HEK293 (cell line): ENCODE measurements around the gene FMN1.

Source experiments
- CTCF ChIA-PET: fragments of 350-600 bp; formaldehyde crosslinking; extraction: SDS; loops from one replicate; lab custom pipeline; 2021; ENCODE audit warnings: antibody characterized with exemption; lab: Yijun Ruan, JAX
- POLR2A ChIA-PET: fragments of 300-600 bp; formaldehyde crosslinking; extraction: SDS; loops from one replicate; lab custom pipeline; 2020; ENCODE audit warnings: antibody characterized with exemption, inconsistent platforms; lab: Yijun Ruan, JAX
- H3K27ac ChIP-seq: fragments of 200-500 bp; sonication (Bioruptor generic); 2 replicates; pipeline ENCODE4 v1.5.1; 2014; ENCODE audit warnings: low read depth, low read length, control low read depth, inconsistent platforms; ENCODE audit errors: extremely low read depth
- H3K36me3 ChIP-seq, 2 experiments: fragments of 200-500 bp in 1 of 2; sonication (Bioruptor generic) in 1 of 2; 1 replicate in 1 of 2; 2 replicates in 1 of 2; pipeline ENCODE4 v1.5.1; 2014 to 2017; ENCODE audit warnings: inconsistent platforms in 2 of 2, low read length in 2 of 2; ENCODE audit not compliant: control insufficient read depth in 2 of 2, insufficient read depth in 1 of 2
- H3K4me1 ChIP-seq: fragments of 200-500 bp; sonication (Bioruptor generic); 2 replicates; pipeline ENCODE4 v1.5.1; 2014; ENCODE audit warnings: mild to moderate bottlenecking, low read length, inconsistent platforms; ENCODE audit not compliant: control insufficient read depth, insufficient read depth
- H3K4me3 ChIP-seq: 2 replicates; pipeline ENCODE4 v1.5.1; 2011; ENCODE audit warnings: low read depth, mild to moderate bottlenecking, control low read depth, low read length, moderate library complexity
- H3K9me3 ChIP-seq: fragments of 200-500 bp; sonication (Bioruptor generic); 2 replicates; pipeline ENCODE4 v1.5.1; 2014; ENCODE audit warnings: low read depth, low read length, inconsistent platforms; ENCODE audit not compliant: control insufficient read depth, insufficient read depth
- IKZF3 ChIP-seq: fragments of 450-650 bp; IDR thresholded peaks from 2 replicates; pipeline ENCODE4 v1.5.0; 2018; ENCODE audit warnings: missing biosample characterization, mild to moderate bottlenecking, missing genetic modification characterization, moderate library complexity
- MYNN ChIP-seq: fragments of 450-650 bp; formaldehyde crosslinking; IDR thresholded peaks from 2 replicates; pipeline ENCODE4 v1.5.1; 2016; ENCODE audit warnings: missing biosample characterization, missing genetic modification characterization, borderline replicate concordance
- PRDM1 ChIP-seq: fragments of 450-650 bp; formaldehyde crosslinking; IDR thresholded peaks from 2 replicates; pipeline ENCODE4; 2016; ENCODE audit warnings: missing biosample characterization, missing genetic modification characterization
- PRDM10 ChIP-seq: fragments of 450-650 bp; formaldehyde crosslinking; IDR thresholded peaks from 2 replicates; pipeline ENCODE4 v1.5.1; 2016; ENCODE audit warnings: missing biosample characterization, missing genetic modification characterization
- SP3 ChIP-seq: fragments of 450-650 bp; formaldehyde crosslinking; IDR thresholded peaks from 2 replicates; pipeline ENCODE4 v1.5.1; 2016; ENCODE audit warnings: missing biosample characterization, missing genetic modification characterization
- WT1 ChIP-seq: fragments of 450-650 bp; formaldehyde crosslinking; IDR thresholded peaks from 2 replicates; pipeline ENCODE4 v1.5.1; 2016; ENCODE audit warnings: missing biosample characterization, missing genetic modification characterization
- YY2 ChIP-seq: fragments of 450-650 bp; formaldehyde crosslinking; IDR thresholded peaks from 2 replicates; pipeline ENCODE4 v1.5.1; 2016; ENCODE audit warnings: missing biosample characterization, missing genetic modification characterization
- ZBTB8A ChIP-seq: fragments of 450-650 bp; formaldehyde crosslinking; IDR thresholded peaks from 2 replicates; pipeline ENCODE4 v1.5.1; 2016; ENCODE audit warnings: missing biosample characterization, missing genetic modification characterization
- ZNF112 ChIP-seq: fragments of 450-650 bp; formaldehyde crosslinking; IDR thresholded peaks from 2 replicates; pipeline ENCODE4 v1.5.0; 2017; ENCODE audit warnings: missing biosample characterization, missing genetic modification characterization
- ZNF19 ChIP-seq: fragments of 450-650 bp; formaldehyde crosslinking; IDR thresholded peaks from 2 replicates; pipeline ENCODE4; 2016; ENCODE audit warnings: missing biosample characterization, missing genetic modification characterization, low read depth
- ZNF266 ChIP-seq: fragments of 450-650 bp; formaldehyde crosslinking; IDR thresholded peaks from 2 replicates; pipeline ENCODE4 v1.5.1; 2016; ENCODE audit warnings: missing biosample characterization, missing genetic modification characterization, low read depth
- ZNF48 ChIP-seq: fragments of 450-650 bp; formaldehyde crosslinking; IDR thresholded peaks from 2 replicates; pipeline ENCODE4 v1.5.1; 2016; ENCODE audit warnings: missing biosample characterization, missing genetic modification characterization
- ZNF510 ChIP-seq: fragments of 450-650 bp; formaldehyde crosslinking; IDR thresholded peaks from 2 replicates; pipeline ENCODE4 v1.5.1; 2018; ENCODE audit warnings: mild to moderate bottlenecking, missing genetic modification characterization, missing biosample characterization; ENCODE audit not compliant: insufficient replicate concordance
- ZNF514 ChIP-seq: fragments of 450-650 bp; formaldehyde crosslinking; IDR thresholded peaks from 2 replicates; pipeline ENCODE4 v1.5.1; 2016; ENCODE audit warnings: missing biosample characterization, missing genetic modification characterization
- ZNF518A ChIP-seq: fragments of 450-650 bp; formaldehyde crosslinking; conservative IDR thresholded peaks from 2 replicates; pipeline ENCODE4 v1.5.1; 2016; ENCODE audit warnings: low read depth, missing biosample characterization, missing genetic modification characterization
- ZNF776 ChIP-seq: fragments of 450-650 bp; formaldehyde crosslinking; IDR thresholded peaks from 2 replicates; pipeline ENCODE4 v1.5.0; 2017; ENCODE audit warnings: missing biosample characterization, missing genetic modification characterization, borderline replicate concordance
- ZNF830 ChIP-seq: fragments of 450-650 bp; IDR thresholded peaks from 2 replicates; pipeline ENCODE4 v1.5.0; 2018; ENCODE audit warnings: missing biosample characterization, missing genetic modification characterization, low read depth, mild to moderate bottlenecking, moderate library complexity
- ZSCAN30 ChIP-seq: fragments of 450-650 bp; IDR thresholded peaks from 2 replicates; pipeline ENCODE4 v1.5.1; 2018; ENCODE audit warnings: missing biosample characterization, mild to moderate bottlenecking, missing genetic modification characterization, moderate library complexity

The FMN1 gene

DNA sequence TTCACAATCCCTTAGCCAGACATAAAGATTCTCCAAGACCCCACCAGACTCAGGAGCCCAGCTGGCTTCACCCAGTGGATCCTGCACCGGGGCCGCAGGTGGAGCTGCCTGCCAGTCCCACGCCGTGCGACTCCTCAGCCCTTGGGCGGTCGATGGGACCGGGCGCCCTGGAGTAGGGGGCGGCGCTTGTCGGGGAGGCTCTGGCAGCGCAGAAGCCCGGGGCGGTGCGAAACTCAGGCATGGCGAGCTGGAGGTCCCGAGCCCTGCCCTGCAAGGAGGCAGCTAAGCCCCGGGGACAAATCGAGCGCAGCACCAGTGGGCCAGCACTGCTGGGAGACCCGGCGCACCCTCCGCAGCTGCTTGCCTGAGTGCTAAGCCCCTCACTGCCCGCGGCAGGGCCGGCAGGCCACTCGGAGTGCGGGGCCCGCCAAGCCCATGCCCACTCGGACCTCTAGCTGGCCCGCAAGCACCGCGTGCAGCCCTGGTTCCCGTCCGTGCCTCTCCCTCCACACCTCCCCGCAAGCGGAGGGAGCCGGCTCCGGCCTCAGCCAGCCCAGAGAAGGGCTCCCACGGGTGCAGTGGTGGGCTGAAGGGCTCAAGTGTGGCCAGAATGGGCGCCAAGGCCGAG lies 175.0 kb downstream of the FMN1 start:
- Histone ChIP-seq H3K36me3 (no peaks in the 10 kb centered on the region), H3K4me3 (no peak overlapping the region), H3K4me1 (no peaks in the 10 kb centered on the region), H3K27ac (no peak overlapping the region), H3K9me3 (no peaks in the 10 kb centered on the region)
- POLR2A ChIA-PET: no interaction called here
- TF ChIP-seq SP3 (tag by site-specific recombination): no peak
- TF ChIP-seq ZNF48 (tag by site-specific recombination): no peak
- TF ChIP-seq WT1 (tag by site-specific recombination): no peak
- CTCF ChIA-PET: interaction anchor here (0.6 to 0.7 kb wide), 3 partner anchors 354 to 412 kb away, joined by 3 to 4 read pairs (median 3); no protein-coding TSS in a partner anchor

DNA sequence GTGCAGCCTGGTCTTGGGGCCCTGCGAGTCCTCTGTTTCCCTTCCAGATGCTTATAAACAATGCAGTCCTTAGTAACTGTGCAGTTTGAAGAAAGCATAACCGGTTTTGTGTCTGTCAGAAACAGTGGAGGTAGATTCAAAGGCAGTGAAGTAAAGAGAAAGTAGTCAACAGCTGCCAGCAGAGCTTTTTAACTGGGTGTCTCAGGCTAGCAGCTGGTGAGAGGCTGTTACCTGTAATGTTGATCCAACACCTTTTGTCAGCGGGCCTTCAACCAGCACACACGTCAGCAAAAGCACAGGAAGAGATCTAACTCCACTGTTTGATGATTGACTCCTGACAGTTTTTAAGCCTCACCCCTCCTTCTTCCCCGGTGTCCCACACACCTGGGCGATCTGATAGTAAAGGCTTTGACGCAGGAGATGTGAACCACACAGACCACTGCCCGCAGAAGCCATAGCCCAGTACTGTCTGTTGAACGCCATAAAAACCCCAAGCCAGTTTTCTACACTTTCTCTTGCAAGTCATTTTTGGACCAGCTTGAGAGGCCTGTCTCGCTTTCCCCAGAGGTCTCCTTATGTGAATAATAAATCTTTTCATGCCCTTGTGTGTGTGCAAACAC lies 178.0 kb downstream of the FMN1 start:
- ChIA-PET POLR2A (no interaction called here), CTCF (interaction anchor here (0.6 kb wide), 1 partner anchor 58 kb away, joined by 3 read pairs; no protein-coding TSS in a partner anchor)
- Histone ChIP-seq H3K36me3 (no peaks in the 10 kb centered on the region), H3K9me3 (no peaks in the 10 kb centered on the region), H3K4me3 (no peak overlapping the region), H3K27ac (no peak overlapping the region), H3K4me1 (no peaks in the 10 kb centered on the region)
- TF ChIP-seq ZNF518A (tag by site-specific recombination): no peak

- no peak overlapping the region for H3K27ac ChIP-seq
- no peaks in the 10 kb centered on the region for H3K9me3 ChIP-seq
- no peak overlapping the region for H3K4me3 ChIP-seq
- TF ChIP-seq PRDM1 (tag by site-specific recombination) (no peak), MYNN (no peak), ZNF776 (tag by site-specific recombination) (no peak), YY2 (no peak), ZNF19 (tag by site-specific recombination) (no peak)
- ChIA-PET POLR2A (no interaction called here), CTCF (interaction anchor here (1.9 kb wide), 1 partner anchor 352 kb away, joined by 5 read pairs; no protein-coding TSS in a partner anchor)
- H3K4me1 ChIP-seq: no peaks in the 10 kb centered on the region
- no peaks in the 10 kb centered on the region for H3K36me3 ChIP-seq
Measured at GRCh38 chr15:33014586-33014985, 179.9 kb downstream of the FMN1 start.

- POLR2A ChIA-PET: no interaction called here
- Histone ChIP-seq H3K4me3 (no peak overlapping the region), H3K27ac (no peak overlapping the region), H3K36me3 (no peaks in the 10 kb centered on the region), H3K9me3 (no peaks in the 10 kb centered on the region), H3K4me1 (no peaks in the 10 kb centered on the region)
- CTCF ChIA-PET: interaction anchor here (0.6 to 1.9 kb wide), 4 partner anchors 8 to 351 kb away, joined by 4 to 7 read pairs (median 5); no protein-coding TSS in a partner anchor
- no peak for TF ChIP-seq ZNF510 (tag by site-specific recombination)
- no peak for TF ChIP-seq IKZF3 (tag by site-specific recombination)
- TF ChIP-seq ZSCAN30: no peak
- no peak for TF ChIP-seq ZNF266 (tag by site-specific recombination)
- no peak for TF ChIP-seq ZNF112
- TF ChIP-seq SP3 (tag by site-specific recombination): no peak
- TF ChIP-seq ZNF514 (tag by site-specific recombination): no peak
- TF ChIP-seq PRDM10 (tag by site-specific recombination): no peak
- TF ChIP-seq ZNF830: no peak
- TF ChIP-seq ZBTB8A (tag by site-specific recombination): no peak
Measured at GRCh38 chr15:33013827-33014445, 180.6 kb downstream of the FMN1 start.
